Non-pigmented ciliary epithelial cell (primary cell): ENCODE data around the gene UCK1.
A peak's percentile ranks its signal among the peaks of the same experiment; 100 is the strongest.
"Not testable (repeated sequence)": the region's sequence is repeated elsewhere in the genome, so short reads cannot be mapped to it uniquely, and the experiment has no call there.

Experiments
- DNase-seq: peaks from one replicate; pipeline ENCODE4 v3.0.0-alpha.2; 2010; ENCODE audit warnings: low read depth

The UCK1 gene

DNA sequence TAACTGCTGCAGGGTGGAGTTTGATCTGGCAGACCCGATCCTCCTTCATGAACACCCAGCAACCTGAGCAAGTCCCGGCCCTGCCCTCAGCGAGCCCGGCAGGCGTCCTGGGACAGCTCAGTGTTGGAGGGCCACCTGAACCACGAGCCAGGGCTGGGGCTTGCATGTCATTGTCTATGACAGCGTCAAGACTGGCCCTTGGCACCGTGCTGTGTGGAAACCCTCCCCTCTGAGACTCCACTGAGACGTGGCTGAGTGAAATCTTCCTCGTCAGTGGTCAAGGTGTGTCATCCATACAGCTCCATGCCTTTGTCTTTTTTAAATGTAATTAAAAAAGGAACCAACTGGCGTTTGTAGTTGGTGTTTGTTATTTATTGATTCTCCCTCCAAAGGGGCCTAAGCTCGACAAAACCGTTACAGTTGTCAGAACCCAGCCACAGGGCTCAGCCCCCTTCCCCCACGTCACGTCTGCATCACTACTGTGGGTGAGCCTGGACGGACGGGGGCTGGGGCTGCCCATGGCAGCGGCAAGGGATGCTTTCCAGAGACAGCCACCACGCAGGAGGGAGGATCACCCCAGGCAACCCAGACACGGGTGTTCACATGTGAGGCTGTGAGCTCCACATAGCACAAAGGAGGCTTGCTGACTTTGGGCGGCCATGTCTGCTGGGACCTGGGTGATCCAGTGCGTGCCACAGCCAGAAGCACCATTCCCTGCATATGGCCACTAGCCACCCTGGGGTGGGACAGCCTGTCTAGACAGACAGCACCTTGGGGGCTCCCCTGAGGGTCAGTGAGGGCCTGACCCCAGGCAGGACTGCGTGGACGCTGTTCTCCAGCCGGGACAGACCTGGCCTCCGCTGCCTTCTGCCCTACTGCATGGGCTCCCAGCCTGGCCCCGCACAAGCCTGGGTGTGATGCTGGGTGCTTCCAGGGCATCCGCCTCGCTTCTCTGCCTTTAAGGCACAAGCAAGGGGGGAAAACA is 7.3 kb downstream of the UCK1 start:
- no peak for DNase-seq

DNA sequence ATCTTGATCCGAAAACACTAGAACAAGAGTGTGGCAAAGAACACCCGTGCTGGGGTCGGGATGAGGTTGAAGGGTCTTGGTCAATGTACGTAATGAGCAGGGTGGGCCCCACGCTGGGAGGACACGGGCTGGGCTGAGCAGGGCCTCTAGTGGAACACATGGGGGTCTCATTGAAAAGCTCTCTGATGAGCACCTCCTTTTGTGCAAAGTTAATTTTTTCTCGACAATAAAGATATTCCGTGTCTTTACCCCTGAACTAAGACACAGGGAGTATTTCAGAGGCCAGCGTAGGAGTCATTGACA is 8.0 kb downstream of the UCK1 start:
- no peak for DNase-seq

DNA sequence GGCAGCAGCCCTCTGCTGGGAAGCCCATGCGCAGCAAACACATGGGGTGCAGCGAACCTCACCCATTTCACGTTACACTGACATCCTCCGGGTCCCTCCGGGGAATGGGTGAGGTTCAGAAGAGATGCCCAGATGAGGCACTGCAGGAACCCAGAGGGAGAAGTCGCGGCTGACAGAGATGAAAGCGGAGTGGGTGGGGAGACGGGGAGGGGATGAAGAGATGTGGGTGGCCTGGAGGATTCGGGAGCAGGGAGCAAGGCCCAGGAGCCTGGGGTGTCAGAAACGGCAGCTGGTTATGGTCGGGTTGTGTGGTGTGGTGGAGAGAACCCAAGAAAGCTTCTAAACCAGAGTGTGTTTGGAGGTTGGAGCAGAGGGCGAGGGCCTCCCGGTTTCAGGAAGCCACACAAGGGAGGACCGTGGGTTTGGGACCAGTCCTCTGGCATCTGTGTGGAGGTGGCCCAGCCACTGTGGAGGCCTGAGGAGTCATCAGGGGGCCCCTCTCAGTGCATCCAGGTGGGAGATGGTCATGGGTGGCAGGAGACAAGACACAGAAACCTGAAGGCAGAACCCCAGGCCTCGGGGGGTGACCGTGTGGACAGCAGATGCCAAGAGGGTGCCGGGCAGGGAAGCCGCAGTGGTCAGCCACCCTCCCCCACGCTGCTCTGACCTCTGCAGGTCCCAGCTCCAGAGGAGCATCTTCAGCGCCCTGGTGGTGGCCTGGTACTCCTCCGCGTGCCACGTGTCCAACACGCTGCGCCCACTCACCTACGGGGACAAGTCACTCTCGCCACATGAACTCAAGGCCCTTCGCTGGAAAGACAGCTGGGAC is 8.6 kb downstream of the UCK1 start:
- no peak for DNase-seq

DNA sequence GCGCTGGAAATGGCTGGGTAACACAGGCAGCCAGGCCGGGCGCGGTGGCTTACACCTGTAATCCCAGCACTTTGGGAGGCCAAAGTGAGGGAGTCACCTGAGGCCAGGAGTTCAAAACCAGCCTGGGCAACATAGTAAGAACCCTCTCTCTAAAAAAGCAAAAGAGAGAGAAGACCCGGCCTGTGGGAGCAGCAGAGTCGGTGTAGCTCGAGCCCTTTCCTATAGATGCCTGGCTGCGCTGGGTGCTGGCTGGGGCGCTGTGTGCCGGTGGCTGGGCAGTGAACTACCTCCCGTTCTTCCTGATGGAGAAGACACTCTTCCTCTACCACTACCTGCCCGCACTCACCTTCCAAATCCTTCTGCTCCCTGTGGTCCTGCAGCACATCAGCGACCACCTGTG is 9.2 kb downstream of the UCK1 start:
- no peak for DNase-seq

DNA sequence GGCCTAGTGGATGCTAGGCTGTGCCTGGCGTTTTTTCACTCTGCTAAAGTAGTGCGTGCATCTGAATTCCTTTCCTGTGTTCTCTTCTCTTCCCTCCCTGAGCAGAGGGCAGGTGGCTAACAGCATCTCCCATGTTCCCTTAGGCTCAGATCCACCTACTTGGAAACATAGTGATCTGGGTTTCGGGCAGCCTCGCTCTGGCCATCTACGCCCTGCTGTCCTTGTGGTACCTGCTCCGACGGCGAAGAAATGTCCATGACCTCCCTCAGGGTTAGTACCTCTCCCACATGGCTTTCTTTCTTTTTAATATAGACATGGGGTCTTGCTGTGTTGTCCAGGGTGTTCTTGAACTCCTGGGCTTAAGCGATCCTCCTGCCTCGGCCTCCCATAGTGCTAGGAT is 9.9 kb downstream of the UCK1 start:
- DNase-seq: no peak

DNA sequence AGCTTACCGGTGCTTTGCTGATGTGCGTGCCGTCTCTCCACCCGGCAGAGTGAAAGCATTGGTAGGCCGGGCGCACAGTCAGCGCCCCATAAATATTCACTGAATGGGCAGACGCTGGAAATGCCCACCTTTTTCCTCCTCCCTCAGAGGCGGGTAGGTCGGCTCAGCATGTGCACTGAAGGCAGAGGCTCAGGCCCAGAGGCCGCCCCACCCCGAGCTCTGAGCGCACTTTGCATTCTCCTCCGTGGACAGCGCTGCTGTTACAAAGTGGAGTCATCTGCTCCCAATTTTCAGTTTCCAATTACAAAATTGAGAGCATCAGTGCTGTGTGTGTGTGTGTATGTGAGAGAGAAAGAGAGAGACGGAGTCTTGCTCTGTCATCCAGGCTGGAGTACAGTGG is 10.6 kb downstream of the UCK1 start:
- no peak for DNase-seq

DNA sequence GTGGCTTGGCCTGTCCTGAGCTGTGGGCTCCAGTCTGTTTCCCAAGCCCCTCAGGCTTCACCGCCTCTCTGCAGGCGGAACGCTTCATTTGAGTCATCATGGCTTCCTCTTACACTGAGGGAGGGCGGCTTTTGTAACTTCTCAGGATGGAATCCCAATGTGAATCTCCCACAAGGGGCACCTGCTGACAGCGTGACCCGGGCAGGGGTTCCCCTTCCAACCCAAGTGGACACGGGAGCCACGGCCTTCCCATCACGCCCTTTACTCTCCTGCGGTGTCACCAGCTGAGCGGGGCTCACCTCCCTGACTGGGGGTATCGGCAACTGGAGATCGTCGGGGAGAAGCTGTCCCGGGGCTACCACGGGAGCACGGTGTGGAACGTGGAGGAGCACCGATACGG is 12.5 kb downstream of the UCK1 start:
- DNase-seq: no peak

DNA sequence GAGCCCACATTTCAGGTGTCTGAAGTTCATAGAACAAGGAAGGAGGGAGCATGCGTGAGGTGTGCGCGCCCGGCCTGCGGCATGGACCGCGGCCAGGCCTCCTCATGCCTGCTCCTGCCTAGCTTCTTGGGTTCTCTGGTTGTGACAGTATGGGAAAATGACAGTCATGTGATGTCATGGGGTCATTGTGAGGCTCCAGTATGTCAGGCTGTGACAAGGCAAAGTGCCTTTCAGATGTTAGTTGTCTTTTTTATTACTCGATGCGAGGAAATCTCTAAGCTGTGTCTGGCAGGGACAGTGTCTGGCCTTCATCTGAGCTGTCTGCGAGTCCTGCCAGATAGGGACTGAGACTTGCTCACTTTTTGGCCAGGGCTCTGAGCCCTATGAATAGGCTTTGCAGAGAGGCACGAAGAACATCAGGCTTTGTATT is 13.3 kb downstream of the UCK1 start:
- no peak for DNase-seq

DNA sequence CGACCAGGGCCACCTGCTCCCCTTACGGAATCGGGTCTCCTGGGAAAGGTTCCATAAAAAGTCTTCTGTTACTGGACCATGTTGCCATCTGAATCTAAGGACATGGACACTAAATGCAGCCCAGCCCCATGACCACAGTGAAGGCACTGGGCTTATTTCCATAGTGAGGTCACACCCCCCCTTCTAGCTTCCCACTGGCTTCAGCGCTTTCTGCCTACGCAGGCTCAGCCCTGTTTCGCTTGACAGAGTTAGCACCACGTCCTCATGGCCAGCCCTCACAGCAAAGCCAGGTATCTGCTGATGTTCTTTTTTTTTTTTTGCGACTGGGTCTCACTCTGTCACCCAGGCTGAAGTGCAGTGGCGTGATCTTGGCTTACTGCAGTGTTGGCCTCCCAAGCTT is 14.1 kb downstream of the UCK1 start:
- DNase-seq: no peak

DNA sequence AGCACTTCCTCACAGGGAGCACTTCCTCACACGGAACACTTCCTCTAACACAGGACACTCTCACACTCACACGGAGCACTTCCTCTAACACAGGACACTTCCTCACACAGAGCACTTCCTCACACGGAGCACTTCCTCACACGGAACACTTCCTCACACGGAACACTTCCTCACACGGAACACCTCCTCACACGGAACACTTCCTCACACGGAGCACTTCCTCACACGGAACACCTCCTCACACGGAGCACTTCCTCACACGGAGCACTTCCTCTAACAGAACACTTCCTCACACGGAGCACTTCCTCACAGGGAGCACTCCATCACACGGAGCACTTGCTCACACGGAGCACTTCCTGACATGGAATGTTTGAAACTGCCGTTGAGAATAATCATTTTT is 15.0 kb downstream of the UCK1 start:
- DNase-seq: no peak

DNA sequence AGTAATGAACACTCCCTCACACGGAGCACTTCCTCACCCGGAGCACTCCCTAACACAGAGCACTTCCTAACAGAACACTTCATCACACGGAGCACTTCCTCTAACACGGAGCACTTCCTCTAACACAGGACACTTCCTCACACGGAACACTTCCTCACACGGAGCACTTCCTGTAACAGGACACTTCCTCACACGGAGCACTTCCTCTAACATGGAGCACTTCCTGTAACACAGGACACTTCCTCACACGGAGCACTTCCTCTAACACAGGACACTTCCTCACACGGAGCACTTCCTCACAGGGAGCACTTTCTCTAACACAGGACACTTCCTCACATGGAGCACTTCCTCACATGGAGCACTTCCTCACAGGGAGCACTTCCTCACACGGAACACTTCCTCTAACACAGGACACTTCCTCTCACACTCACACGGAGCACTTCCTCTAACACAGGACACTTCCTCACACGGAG is 15.5 kb downstream of the UCK1 start:
- not testable (repeated sequence) for DNase-seq

DNA sequence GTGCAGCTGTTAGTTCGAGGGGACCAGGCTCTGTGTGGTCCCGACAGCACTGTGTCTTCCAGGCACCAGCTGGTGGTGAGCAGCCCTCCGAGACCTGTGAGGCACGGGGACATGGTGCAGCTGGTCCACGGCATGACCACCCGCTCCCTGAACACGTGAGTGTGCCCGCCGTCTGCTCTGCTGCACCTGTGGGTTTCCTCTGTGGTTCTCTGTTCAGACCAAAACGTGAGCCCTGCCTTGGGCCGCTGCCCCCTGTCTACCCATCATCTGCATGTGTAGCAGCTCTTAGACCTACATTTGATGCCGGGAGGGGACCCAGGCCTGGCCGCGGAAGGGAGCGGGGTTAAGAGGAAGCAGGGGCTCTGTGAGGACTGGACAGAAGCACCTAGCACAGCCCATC is 17.9 kb downstream of the UCK1 start:
- DNase-seq: no peak

DNA sequence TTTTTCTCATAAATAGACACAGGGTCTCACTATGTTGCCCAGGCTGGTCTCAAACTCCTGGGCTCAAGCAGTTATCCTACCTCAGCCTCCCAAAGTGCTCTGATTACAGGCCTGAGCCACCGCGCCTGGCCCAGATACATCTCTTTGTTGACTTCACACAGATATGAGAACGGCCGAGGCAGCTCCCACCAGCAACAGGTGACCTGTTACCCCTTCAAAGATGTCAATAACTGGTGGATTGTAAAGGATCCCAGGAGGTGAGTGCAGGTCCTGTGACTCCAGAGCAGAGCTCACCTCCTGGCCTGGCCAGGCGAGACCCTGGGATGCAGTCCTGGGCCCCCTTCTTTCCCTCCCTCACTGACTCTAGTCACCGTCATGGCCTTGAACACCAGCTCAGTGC is 19.2 kb downstream of the UCK1 start:
- DNase-seq: no peak

DNA sequence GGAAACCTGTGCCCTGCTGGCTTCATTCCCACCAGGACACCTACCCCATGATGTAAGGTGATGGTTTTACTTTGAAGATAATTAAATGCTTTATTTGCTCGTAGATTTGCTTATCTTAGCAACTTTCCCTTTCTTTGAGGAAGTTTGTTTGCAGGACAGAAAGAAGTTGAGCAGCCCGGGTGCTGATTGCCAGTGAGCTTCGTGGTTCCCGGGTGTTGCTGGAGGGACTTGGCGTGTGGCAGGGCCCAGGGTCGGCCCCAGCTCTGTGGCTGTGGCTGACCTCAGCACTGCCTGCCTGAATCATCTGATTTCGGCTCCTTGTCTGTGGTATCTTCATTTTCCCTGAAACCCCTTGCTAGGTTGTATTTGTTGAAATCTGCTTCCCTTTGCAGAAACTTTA is 19.6 kb downstream of the UCK1 start:
- no peak for DNase-seq

DNA sequence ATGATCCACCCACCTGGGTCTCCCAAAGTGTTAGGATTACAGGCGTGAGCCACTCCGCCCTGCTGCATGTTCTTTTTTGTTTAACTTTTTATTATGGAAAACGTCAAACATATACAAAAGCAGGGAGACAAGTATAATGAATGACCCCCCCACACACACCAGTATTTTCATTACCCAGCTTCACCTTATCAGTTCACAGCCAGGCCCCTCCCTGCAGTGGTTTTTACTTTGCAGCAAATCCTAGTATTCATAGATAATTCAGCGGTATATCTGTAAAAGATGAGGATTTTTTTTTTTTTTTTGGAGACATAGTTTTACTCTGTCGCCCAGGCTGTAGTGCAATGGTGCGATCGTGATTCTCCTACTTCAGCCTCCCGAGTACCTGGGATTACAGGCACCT is 26.1 kb downstream of the UCK1 start:
- no peak for DNase-seq

DNA sequence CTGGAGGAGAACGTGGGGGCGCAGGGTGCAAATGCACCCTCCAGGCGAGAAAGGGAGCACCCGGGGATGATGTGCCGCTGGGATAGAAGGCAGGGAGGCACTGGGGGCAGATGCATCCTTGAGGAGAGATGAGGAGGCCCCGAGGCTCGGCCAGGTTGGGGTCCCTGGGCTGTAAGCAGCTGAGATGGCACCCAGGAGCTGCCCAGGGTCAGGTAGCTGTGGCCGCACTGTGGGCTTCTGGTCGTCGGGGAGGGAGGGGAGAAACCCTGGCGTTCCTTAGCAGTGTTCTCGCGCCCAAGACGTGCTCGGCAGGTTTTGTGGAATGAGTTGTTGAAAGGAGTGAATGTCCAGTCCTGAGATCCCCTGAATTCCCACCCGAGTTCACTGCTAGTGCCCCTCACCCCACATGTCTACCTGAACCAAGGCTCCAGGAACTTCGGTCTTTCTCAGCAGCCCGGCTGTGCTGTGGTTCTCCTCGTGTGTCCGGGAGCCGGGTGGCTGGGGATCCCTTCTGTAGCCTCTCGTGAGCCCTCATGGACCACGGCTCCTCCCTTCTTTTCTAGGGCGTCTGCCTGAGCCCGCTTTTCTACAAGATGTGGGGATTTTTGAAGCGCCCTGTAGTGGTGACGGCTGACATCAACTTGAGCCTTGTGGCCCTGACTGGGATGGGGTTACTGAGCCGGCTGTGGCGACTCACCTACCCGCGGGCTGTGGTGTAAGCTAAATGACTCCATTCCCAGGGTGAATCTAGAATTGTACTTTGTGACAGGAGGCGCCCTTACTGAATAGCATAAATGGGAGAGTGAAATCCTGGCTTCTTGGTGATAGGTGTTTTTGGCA is 27.2 kb downstream of the UCK1 start:
- DNase-seq: no peak

DNA sequence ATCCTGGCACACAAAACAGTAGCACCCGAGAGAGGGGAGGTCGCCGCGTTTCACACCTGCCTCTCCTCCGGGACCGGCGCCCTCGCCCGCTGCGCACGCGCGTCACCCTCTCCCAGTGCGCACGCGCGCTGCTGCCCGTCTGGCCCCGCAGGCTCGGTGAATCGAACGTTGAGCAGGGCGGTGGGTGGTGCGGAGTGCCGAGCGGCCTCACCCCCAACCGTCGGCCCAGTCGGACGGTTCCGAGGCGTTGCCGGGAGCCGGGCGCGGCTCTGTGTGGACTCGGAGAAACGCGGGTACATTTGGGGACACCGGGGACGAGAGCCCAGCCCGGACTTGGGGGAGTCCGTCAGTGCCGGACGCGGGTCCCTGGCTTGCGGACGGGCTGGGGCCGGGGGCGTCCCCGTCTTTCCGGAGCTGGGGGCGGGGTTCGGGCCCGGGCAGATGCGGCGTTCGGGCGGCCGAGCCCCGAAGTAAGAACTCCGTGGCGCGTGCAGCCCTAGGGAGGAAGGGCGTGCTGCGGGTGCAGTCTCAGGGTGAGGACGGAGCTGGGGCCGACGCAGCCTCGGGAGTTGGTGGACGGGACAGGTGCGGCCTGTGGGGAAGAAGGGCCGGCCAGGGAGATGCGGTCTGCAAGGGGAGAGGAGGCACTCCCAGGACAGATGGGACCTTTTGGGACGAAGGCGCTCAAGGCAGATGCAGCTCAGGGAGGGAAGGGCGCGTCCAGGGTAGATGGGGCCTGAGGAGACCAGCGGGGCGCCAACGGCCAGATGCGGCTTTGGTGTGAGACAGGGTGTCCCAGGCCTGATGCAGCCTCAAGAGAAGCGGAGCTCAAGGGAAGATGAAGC is 28.1 kb downstream of the UCK1 start, which contains the start of gene POMT1:
Gene POMT1 (plus strand): TSS at position 138 of the 845 bp plus-strand sequence. CDS start 1,301 bp downstream, outside the sequence.
- peak; percentile 20 for DNase-seq

DNA sequence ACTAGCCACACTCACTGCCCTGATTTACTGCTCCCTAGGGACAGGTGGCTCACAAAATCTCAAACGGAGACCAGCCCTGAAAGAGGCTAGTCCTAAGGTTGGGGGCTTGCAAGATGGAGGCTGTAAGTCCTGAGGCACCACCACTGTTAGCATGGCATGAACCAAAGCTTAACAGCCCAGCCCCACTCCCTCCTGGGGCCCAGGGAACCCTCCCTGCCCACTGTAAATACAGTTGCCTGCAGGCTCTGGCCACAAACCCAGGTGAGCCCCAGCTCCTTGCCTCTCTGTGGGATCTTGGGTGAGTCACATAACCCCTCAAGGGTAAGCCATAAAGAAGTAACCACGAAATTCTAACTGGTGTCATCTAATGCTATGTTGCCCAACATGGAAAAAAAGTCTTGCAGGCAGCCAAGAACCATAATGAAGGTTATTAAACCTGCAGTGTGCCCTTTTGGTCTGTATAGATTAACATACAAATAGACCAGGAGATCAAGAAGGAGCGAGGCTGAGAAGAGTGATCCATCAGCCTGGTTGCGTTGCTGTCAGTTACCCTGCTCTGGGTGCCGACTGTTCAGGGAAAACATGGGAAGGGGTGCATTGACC is 30.0 kb downstream of the UCK1 start:
- peak; percentile 6 for DNase-seq

DNA sequence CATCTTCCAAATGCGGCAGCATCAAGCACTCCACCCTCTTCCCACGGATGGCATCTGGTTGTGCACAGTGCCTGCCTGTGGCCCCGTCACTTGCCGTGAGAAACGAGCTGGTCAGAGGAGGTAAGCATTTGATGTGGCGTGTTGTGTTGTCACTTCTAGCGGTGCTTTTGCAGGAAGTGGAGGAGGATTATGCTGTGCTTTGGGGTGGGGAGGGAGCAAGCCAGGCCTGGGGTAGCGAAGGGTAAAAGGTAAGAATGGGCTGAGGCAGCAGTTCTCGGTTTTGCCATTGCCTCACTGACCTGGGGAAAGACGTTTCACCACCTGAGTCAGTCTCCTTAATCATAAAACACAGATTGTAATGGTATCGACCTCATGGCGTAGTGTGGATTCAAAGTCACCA is 30.7 kb downstream of the UCK1 start:
- no peak for DNase-seq

DNA sequence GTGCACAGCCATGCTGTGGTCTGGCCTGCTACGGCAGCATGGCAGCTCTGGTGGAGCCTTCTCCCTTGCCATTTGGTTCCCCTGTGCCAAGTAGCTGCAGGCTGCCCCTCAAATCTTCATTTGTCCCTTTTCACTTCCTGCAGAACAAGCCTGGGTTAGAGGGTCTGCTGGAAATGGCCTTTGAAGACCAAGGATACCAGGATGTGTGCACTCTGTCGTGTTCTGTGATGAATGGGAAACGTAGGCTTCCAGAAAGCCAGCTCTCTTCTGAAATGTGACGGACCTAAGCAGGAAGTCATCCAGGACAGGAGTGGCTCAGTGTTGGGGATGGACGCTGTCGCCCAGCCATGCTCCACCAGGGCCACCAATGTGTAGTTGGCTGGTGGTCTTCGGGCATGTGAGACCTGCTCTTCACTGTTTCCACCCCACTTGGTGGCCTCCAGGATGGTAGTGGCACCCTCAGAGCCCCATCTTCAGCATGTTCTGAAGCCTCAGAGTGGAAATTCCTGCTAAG is 31.8 kb downstream of the UCK1 start:
- DNase-seq: no peak
